Occipital lobe (tissue), 2 donors: ENCODE results near the gene LYRM4. TPM values are rescaled to one million over a fixed set of nuclear protein-coding genes. Genes with fewer than 3 reads are reported as not detected.

Source experiments
- DNase-seq: peaks from one replicate; lab custom pipeline; 2025; lab: John Stamatoyannopoulos, UW
- total RNA-seq: library from RNA; depleted of rRNA; stranded (reverse); fragments of >200 nt; gene quantifications from one replicate; pipeline ENCODE4 v1.2.3, GENCODE V29; 2014

The LYRM4 gene
- total RNA-seq, 1 donor from 2014 or later, result 16.2 TPM

GRCh38 chr6:5280920-5281319, 20.2 kb upstream of the LYRM4 start:
- no peak for DNase-seq

GRCh38 chr6:5279891-5280338, 19.2 kb upstream of the LYRM4 start:
- no peak for DNase-seq

- no peak for DNase-seq
These were observed 17.9 kb upstream of the LYRM4 start for GRCh38 chr6:5278565-5279120.

- no peak for DNase-seq
These were observed 17.3 kb upstream of the LYRM4 start for GRCh38 chr6:5278047-5278446.

GRCh38 chr6:5277589-5277988, 16.8 kb upstream of the LYRM4 start:
- no peak for DNase-seq

- no peak for DNase-seq
These were observed 15.8 kb upstream of the LYRM4 start for GRCh38 chr6:5276581-5276980.

- DNase-seq, result no peak
These were observed 14.7 kb upstream of the LYRM4 start for GRCh38 chr6:5275497-5275896.

- DNase-seq, result no peak
These were observed 13.5 kb upstream of the LYRM4 start for GRCh38 chr6:5274231-5274630.

GRCh38 chr6:5271926-5272325, 11.2 kb upstream of the LYRM4 start:
- no peak for DNase-seq

GRCh38 chr6:5270093-5270680, 9.4 kb upstream of the LYRM4 start:
- no peak for DNase-seq

- DNase-seq, result no peak
These were observed 5.7 kb upstream of the LYRM4 start for GRCh38 chr6:5266423-5266822.

- DNase-seq, result no peak
These were observed 877 bp upstream of the LYRM4 start for GRCh38 chr6:5261545-5262109.

- peak; percentile 70 for DNase-seq
These were observed 584 bp downstream of the LYRM4 start for GRCh38 chr6:5260111-5260620.

GRCh38 chr6:5259428-5259827, 1.3 kb downstream of the LYRM4 start:
- no peak for DNase-seq

- no peak for DNase-seq
These were observed 3.4 kb downstream of the LYRM4 start for GRCh38 chr6:5257400-5257799.

- DNase-seq, result no peak
These were observed 3.8 kb downstream of the LYRM4 start for GRCh38 chr6:5256952-5257351.

GRCh38 chr6:5250911-5251310, 9.8 kb downstream of the LYRM4 start:
- no peak for DNase-seq

GRCh38 chr6:5250451-5250850, 10.3 kb downstream of the LYRM4 start:
- no peak for DNase-seq

- DNase-seq, result no peak
These were observed 11.2 kb downstream of the LYRM4 start for GRCh38 chr6:5249451-5250122.

- DNase-seq, result no peak
These were observed 12.2 kb downstream of the LYRM4 start for GRCh38 chr6:5248302-5249098.

- no peak for DNase-seq
These were observed 13.5 kb downstream of the LYRM4 start for GRCh38 chr6:5247201-5247600.
